Measurements from ENCODE around the gene RYR2.

RYR2 gene

GRCh38 chr1:237705462-237705861 is 663.5 kb downstream of the RYR2 start:
- TF ChIP-seq CTCF (IDR thresholded peaks at IDR 0.05; ENCODE audit: insufficient read depth, low read depth, low read length, missing control alignments), result no peak
- DNase-seq (ENCODE audit: low read depth), result peak; percentile 7
- H3K4me3 ChIP-seq (ENCODE audit: low read length), result no peak overlapping the region

GRCh38 chr1:237709355-237709754 is 667.4 kb downstream of the RYR2 start:
- TF ChIP-seq CTCF (IDR thresholded peaks at IDR 0.05; ENCODE audit: insufficient read depth, low read depth, low read length, missing control alignments), result no peak
- H3K4me3 ChIP-seq (ENCODE audit: low read length), result no peak overlapping the region
- DNase-seq (ENCODE audit: low read depth), result no peak

GRCh38 chr1:237711281-237711680 is 669.3 kb downstream of the RYR2 start:
- no peak for DNase-seq (ENCODE audit: low read depth)
- TF ChIP-seq CTCF (IDR thresholded peaks at IDR 0.05; ENCODE audit: insufficient read depth, low read depth, low read length, missing control alignments), result no peak

GRCh38 chr1:237712082-237712481 is 670.1 kb downstream of the RYR2 start:
- no peak for DNase-seq (ENCODE audit: low read depth)
- no peak overlapping the region for H3K4me3 ChIP-seq (ENCODE audit: low read length)
- TF ChIP-seq CTCF (IDR thresholded peaks at IDR 0.05; ENCODE audit: insufficient read depth, low read depth, low read length, missing control alignments), result no peak

More at GRCh38 chr1:237711281-237711680, 669.3 kb downstream of the RYR2 start:
- H3K4me3 ChIP-seq (ENCODE audit: low read length), result no peak overlapping the region

DNA sequence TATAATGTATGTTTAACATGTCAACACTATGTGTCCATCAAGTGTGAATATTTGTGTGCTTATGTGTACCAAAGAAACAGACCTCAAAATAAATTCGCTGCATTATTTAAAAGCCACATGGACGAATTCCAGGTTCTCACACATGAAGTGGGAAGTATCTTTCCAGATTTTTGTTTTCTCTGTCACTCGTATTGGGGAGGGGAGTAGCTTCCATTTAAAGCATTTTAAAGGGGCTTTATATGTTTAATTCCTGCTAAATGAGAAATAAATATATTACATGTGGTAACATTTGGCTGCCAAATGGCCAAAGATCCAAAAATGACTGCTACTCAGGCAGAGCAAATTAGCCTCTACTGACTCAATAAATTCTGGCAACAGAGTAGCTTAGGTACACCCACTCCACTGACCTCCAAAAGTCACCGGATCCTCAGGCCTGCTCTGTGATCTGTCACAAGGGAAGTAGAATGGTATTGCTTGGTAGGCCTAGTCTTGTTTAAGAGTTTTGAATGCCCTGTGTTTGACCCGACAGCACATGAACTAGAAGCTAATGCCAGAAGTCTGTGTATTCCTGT is 670.7 kb downstream of the RYR2 start:
- H3K4me3 ChIP-seq (ENCODE audit: low read length), result no peak overlapping the region
- DNase-seq (ENCODE audit: low read depth), result no peak
- no peak for TF ChIP-seq CTCF (IDR thresholded peaks at IDR 0.05; ENCODE audit: insufficient read depth, low read depth, low read length, missing control alignments)

DNA sequence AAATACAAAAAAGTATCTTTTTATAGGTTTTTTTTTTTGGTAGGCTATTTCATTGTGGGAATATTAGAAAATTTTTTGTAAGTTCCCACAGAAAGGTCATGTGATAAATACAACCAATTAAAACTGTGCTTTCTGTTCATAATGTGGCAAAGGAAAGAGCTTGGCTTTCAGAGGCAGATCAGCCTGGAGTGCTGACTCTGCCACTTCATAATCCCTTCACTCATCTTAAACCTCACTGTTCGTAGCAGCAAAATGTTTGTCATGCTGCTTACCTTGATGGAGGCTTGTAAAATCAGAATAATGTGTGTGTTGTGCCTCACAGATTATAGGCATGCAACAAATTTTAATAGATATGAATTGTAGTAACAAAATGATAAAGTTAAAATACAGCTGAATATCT is 671.9 kb downstream of the RYR2 start:
- H3K4me3 ChIP-seq (ENCODE audit: low read length), result no peak overlapping the region
- no peak for TF ChIP-seq CTCF (IDR thresholded peaks at IDR 0.05; ENCODE audit: insufficient read depth, low read depth, low read length, missing control alignments)
- no peak for DNase-seq (ENCODE audit: low read depth)

GRCh38 chr1:237717106-237717505 is 675.1 kb downstream of the RYR2 start:
- no peak for TF ChIP-seq CTCF (IDR thresholded peaks at IDR 0.05; ENCODE audit: insufficient read depth, low read depth, low read length, missing control alignments)
- DNase-seq (ENCODE audit: low read depth), result no peak
- H3K4me3 ChIP-seq (ENCODE audit: low read length), result no peak overlapping the region

Data from epithelial cell of esophagus (primary cell).